ENCODE measurements around the gene TMC7. TPM values are rescaled to one million over a fixed set of nuclear protein-coding genes. Genes with fewer than 3 reads are reported as not detected.
"Not testable (repeated sequence)": the region's sequence is repeated elsewhere in the genome, so short reads cannot be mapped to it uniquely, and the experiment has no call there.

The TMC7 gene
- total RNA-seq, 2 experiments from 2014 or later, result not detected

- Mint-ChIP-seq H3K27me3 (peaks cover 18% of the 10 kb centered on the region), H3K4me1 (ENCODE audit: low read depth) (no peaks in the 10 kb centered on the region), H3K4me3 (no peak overlapping the region), H3K36me3 (ENCODE audit: low read depth) (no peaks in the 10 kb centered on the region), H3K9me3 (no peaks in the 10 kb centered on the region), H3K27ac (no peak overlapping the region)
- ATAC-seq (no peak), DNase-seq (no peak)
- POLR2A ChIA-PET, result no interaction called here
- CTCF ChIA-PET, result no interaction called here
- intact Hi-C loops (cut with micrococcal nuclease), result no loop called here
- TF ChIP-seq CTCF (IDR thresholded peaks at IDR 0.05), result no peak
These were observed 8.6 kb upstream of the TMC7 start for GRCh38 chr16:18975109-18975508.

GRCh38 chr16:18979936-18980335, 3.8 kb upstream of the TMC7 start:
- no peak for TF ChIP-seq CTCF (IDR thresholded peaks at IDR 0.05)
- peaks cover 33% of the 10 kb centered on the region for H3K27me3 Mint-ChIP-seq
- DNase-seq (no peak), ATAC-seq (no peak)
- H3K4me3 Mint-ChIP-seq, result no peak overlapping the region
- CTCF ChIA-PET, result no interaction called here
- POLR2A ChIA-PET, result no interaction called here
- H3K9me3 Mint-ChIP-seq, result no peaks in the 10 kb centered on the region
- H3K4me1 Mint-ChIP-seq (ENCODE audit: low read depth), result peaks cover 2% of the 10 kb centered on the region
- H3K36me3 Mint-ChIP-seq (ENCODE audit: low read depth), result no peaks in the 10 kb centered on the region
- no peak overlapping the region for H3K27ac Mint-ChIP-seq
- intact Hi-C loops (cut with micrococcal nuclease), result no loop called here

- Mint-ChIP-seq H3K36me3 (ENCODE audit: low read depth) (no peaks in the 10 kb centered on the region), H3K9me3 (no peaks in the 10 kb centered on the region), H3K4me3 (no peak overlapping the region), H3K27me3 (peaks cover 23% of the 10 kb centered on the region), H3K27ac (no peak overlapping the region), H3K4me1 (ENCODE audit: low read depth) (peaks cover 2% of the 10 kb centered on the region)
- ChIA-PET CTCF (interaction anchor here (1.7 to 5.4 kb wide), 2 partner anchors 16 to 101 kb away, joined by 7 to 26 read pairs; no protein-coding TSS in a partner anchor), POLR2A (no interaction called here)
- intact Hi-C loops (cut with micrococcal nuclease), result no loop called here
- no peak for TF ChIP-seq CTCF (IDR thresholded peaks at IDR 0.05)
- no peak for DNase-seq
- no peak for ATAC-seq
These were observed 786 bp downstream of the TMC7 start for GRCh38 chr16:18984435-18985005.

GRCh38 chr16:18985256-18985655, 1.5 kb downstream of the TMC7 start:
- ATAC-seq; intact Hi-C loops (cut with micrococcal nuclease); DNase-seq; H3K4me3 Mint-ChIP-seq; H3K36me3 Mint-ChIP-seq (ENCODE audit: low read depth); H3K4me1 Mint-ChIP-seq (ENCODE audit: low read depth); H3K9me3 Mint-ChIP-seq; H3K27ac Mint-ChIP-seq; POLR2A ChIA-PET: not testable (repeated sequence)
- CTCF ChIA-PET, result interaction anchor here (0.6 to 5.4 kb wide), 2 partner anchors 16 to 973 kb away, joined by 3 to 26 read pairs; no protein-coding TSS in a partner anchor
- H3K27me3 Mint-ChIP-seq, result peaks cover 18% of the 10 kb centered on the region

- DNase-seq; H3K36me3 Mint-ChIP-seq (ENCODE audit: low read depth); CTCF ChIA-PET; POLR2A ChIA-PET; H3K27ac Mint-ChIP-seq; H3K9me3 Mint-ChIP-seq; H3K4me3 Mint-ChIP-seq; H3K4me1 Mint-ChIP-seq (ENCODE audit: low read depth); H3K27me3 Mint-ChIP-seq; intact Hi-C loops (cut with micrococcal nuclease); ATAC-seq: not testable (repeated sequence)
These were observed 8.0 kb downstream of the TMC7 start for GRCh38 chr16:18991731-18992130.

- H3K9me3 Mint-ChIP-seq; H3K4me3 Mint-ChIP-seq; H3K27me3 Mint-ChIP-seq; H3K4me1 Mint-ChIP-seq (ENCODE audit: low read depth); DNase-seq; CTCF ChIA-PET; H3K27ac Mint-ChIP-seq; intact Hi-C loops (cut with micrococcal nuclease); H3K36me3 Mint-ChIP-seq (ENCODE audit: low read depth); ATAC-seq: not testable (repeated sequence)
- POLR2A ChIA-PET, result interaction anchor here (0.7 kb wide), 1 partner anchor 1653 kb away, joined by 3 read pairs; no protein-coding TSS in a partner anchor
These were observed 9.8 kb downstream of the TMC7 start for GRCh38 chr16:18993531-18993930.

- intact Hi-C loops (cut with micrococcal nuclease); H3K36me3 Mint-ChIP-seq (ENCODE audit: low read depth); ATAC-seq; H3K4me3 Mint-ChIP-seq; H3K27ac Mint-ChIP-seq; POLR2A ChIA-PET; H3K27me3 Mint-ChIP-seq; CTCF ChIA-PET; DNase-seq; H3K4me1 Mint-ChIP-seq (ENCODE audit: low read depth); H3K9me3 Mint-ChIP-seq: not testable (repeated sequence)
These were observed 10.4 kb downstream of the TMC7 start for GRCh38 chr16:18994181-18994580.

GRCh38 chr16:18995406-18995805, 11.7 kb downstream of the TMC7 start:
- POLR2A ChIA-PET, result not testable (repeated sequence)

GRCh38 chr16:18996536-18996935, 12.8 kb downstream of the TMC7 start:
- H3K9me3 Mint-ChIP-seq; POLR2A ChIA-PET; H3K4me1 Mint-ChIP-seq (ENCODE audit: low read depth); ATAC-seq; intact Hi-C loops (cut with micrococcal nuclease); H3K36me3 Mint-ChIP-seq (ENCODE audit: low read depth); H3K27me3 Mint-ChIP-seq; H3K27ac Mint-ChIP-seq; CTCF ChIA-PET; H3K4me3 Mint-ChIP-seq; DNase-seq: not testable (repeated sequence)

More at GRCh38 chr16:18995406-18995805, 11.7 kb downstream of the TMC7 start:
- DNase-seq; ATAC-seq; H3K27me3 Mint-ChIP-seq; H3K27ac Mint-ChIP-seq; H3K9me3 Mint-ChIP-seq; H3K36me3 Mint-ChIP-seq (ENCODE audit: low read depth); intact Hi-C loops (cut with micrococcal nuclease); H3K4me3 Mint-ChIP-seq; H3K4me1 Mint-ChIP-seq (ENCODE audit: low read depth): not testable (repeated sequence)
- CTCF ChIA-PET, result interaction anchor here (0.8 kb wide), 1 partner anchor 236 kb away, joined by 3 read pairs; no protein-coding TSS in a partner anchor

GRCh38 chr16:18997001-18997400, 13.3 kb downstream of the TMC7 start:
- H3K27me3 Mint-ChIP-seq; DNase-seq; CTCF ChIA-PET; ATAC-seq; H3K4me3 Mint-ChIP-seq; POLR2A ChIA-PET; H3K4me1 Mint-ChIP-seq (ENCODE audit: low read depth); H3K9me3 Mint-ChIP-seq; intact Hi-C loops (cut with micrococcal nuclease); H3K27ac Mint-ChIP-seq; H3K36me3 Mint-ChIP-seq (ENCODE audit: low read depth): not testable (repeated sequence)

Data from activated CD8-positive, alpha-beta T cell treated with anti-CD3 and anti-CD28 coated beads for 36 hours (primary cell).